Caco-2 (cell line): ENCODE data around the gene NOL7. TPM values are rescaled to one million over a fixed set of nuclear protein-coding genes. Genes with fewer than 3 reads are reported as not detected.
A peak's percentile ranks its signal among the peaks of the same experiment; 100 is the strongest.

Experiments used
- BruUV-seq: library from RNA; stranded (reverse); fragments of 400-500 nt; replicated peaks from 2 replicates; lab custom pipeline; 2021; lab: Mats Ljungman, UMichigan
- CTCF ChIA-PET: fragments of 300-600 bp; sonication (Branson Sonifier 250); formaldehyde crosslinking; loops from one replicate; lab custom pipeline; 2022; ENCODE audit warnings: antibody characterized with exemption; lab: Charles Lee
- POLR2A ChIA-PET: fragments of 300-600 bp; sonication (Branson Sonifier 250); formaldehyde crosslinking; loops from one replicate; lab custom pipeline; 2022; ENCODE audit warnings: antibody characterized with exemption; lab: Charles Lee
- DNase-seq, 2 experiments: peaks; one replicate each; pipeline versions ENCODE4 v3.0.0 to v3.0.0-alpha.2; 2020 to 2022
- H3K27me3 ChIP-seq: replicated peaks from 2 replicates; pipeline ENCODE4 v1.6.0; 2011; ENCODE audit warnings: low read length; ENCODE audit not compliant: control insufficient read depth, insufficient read depth
- H3K36me3 ChIP-seq: 2 replicates; pipeline ENCODE4 v1.5.1; 2011; ENCODE audit warnings: low read length; ENCODE audit not compliant: control insufficient read depth, insufficient read depth
- H3K4me1 ChIP-seq: fragments of 250-450 bp; sonication (Bioruptor Pico); 2 replicates; pipeline ENCODE4 v1.5.1; 2020; ENCODE audit warnings: mild to moderate bottlenecking
- H3K4me3 ChIP-seq: 2 replicates; pipeline ENCODE4 v1.5.1; 2011; ENCODE audit warnings: low read depth, mild to moderate bottlenecking, control low read depth, low read length
- H3K9me3 ChIP-seq: fragments of 250-450 bp; sonication (Bioruptor Pico); 2 replicates; pipeline ENCODE4 v1.5.1; 2020; ENCODE audit warnings: mild to moderate bottlenecking, moderate library complexity
- H3K27ac Mint-ChIP-seq: one replicate; pipeline ENCODE4 v1.8.0; 2022; ENCODE audit warnings: mixed read lengths; ENCODE audit not compliant: unreplicated experiment
- H3K27me3 Mint-ChIP-seq: one replicate; pipeline ENCODE4 v1.8.0; 2022; ENCODE audit warnings: mixed read lengths; ENCODE audit not compliant: insufficient read depth, unreplicated experiment
- H3K36me3 Mint-ChIP-seq: one replicate; pipeline ENCODE4 v1.8.0; 2022; ENCODE audit warnings: mild to moderate bottlenecking, mixed read lengths; ENCODE audit not compliant: insufficient read depth, unreplicated experiment
- H3K4me1 Mint-ChIP-seq: one replicate; pipeline ENCODE4 v1.8.0; 2022; ENCODE audit warnings: low read depth, mixed read lengths; ENCODE audit not compliant: unreplicated experiment
- H3K4me3 Mint-ChIP-seq: one replicate; pipeline ENCODE4 v1.8.0; 2022; ENCODE audit warnings: mild to moderate bottlenecking, moderate library complexity, mixed read lengths; ENCODE audit not compliant: unreplicated experiment
- H3K9me3 Mint-ChIP-seq: one replicate; pipeline ENCODE4 v1.8.0; 2022; ENCODE audit warnings: mixed read lengths; ENCODE audit not compliant: unreplicated experiment
- intact Hi-C: fragments of 100-400 bp; cut with micrococcal nuclease; formaldehyde crosslinking; loops from one replicate; pipeline ENCODE4 v1.10.0; 2022; ENCODE audit not compliant: unreplicated experiment
- total RNA-seq: library from RNA; stranded (reverse); gene quantifications from 2 replicates; pipeline ENCODE4 v1.2.3, GENCODE V29; 2022
- TF ChIP-seq, protein P1 (sequence below), 2 experiments: fragments of 200-600 bp in 1 of 2; IDR thresholded peaks; 1 replicate in 1 of 2; 2 replicates in 1 of 2; pipeline versions ENCODE4 v1.5.1 to v1.8.0; 2011 to 2022; ENCODE audit warnings: antibody characterized with exemption in 1 of 2, control low read depth in 1 of 2, inconsistent platforms in 1 of 2, low read depth in 1 of 2, low read length in 1 of 2, mild to moderate bottlenecking in 1 of 2, moderate library complexity in 1 of 2; ENCODE audit not compliant: insufficient read depth in 1 of 2, severe bottlenecking in 1 of 2, unreplicated experiment in 1 of 2

Gene NOL7
- total RNA-seq, 1 experiment from 2014 or later: 92.9 TPM

DNA sequence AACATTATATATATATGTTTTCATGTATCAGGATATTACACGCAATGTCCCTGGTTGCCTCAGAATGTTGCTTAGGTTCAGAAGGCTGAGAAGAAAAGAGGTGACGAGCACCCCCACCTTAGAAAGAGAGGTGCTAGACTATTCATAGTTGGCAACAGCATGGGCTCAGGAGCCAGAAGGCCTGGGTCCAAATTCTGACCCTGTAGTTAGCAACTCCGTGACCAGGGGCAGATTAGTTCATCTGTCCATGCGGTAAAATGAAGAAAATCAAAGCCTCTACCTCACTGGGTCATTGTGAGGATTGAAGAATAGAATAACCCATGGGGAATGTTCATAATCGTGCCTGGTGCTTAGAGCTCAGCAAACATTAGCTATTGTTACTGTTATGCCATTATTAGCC, 46.2 kb upstream of the NOL7 start:
- Mint-ChIP-seq H3K9me3 (no peaks in the 10 kb centered on the region), H3K4me1 (no peaks in the 10 kb centered on the region), H3K27ac (no peak overlapping the region), H3K4me3 (no peak overlapping the region), H3K27me3 (peaks cover 3% of the 10 kb centered on the region), H3K36me3 (no peaks in the 10 kb centered on the region)
- no peaks in the 10 kb centered on the region for H3K36me3 ChIP-seq
- no peaks in the 10 kb centered on the region for H3K9me3 ChIP-seq
- TF ChIP-seq, protein P1, sequence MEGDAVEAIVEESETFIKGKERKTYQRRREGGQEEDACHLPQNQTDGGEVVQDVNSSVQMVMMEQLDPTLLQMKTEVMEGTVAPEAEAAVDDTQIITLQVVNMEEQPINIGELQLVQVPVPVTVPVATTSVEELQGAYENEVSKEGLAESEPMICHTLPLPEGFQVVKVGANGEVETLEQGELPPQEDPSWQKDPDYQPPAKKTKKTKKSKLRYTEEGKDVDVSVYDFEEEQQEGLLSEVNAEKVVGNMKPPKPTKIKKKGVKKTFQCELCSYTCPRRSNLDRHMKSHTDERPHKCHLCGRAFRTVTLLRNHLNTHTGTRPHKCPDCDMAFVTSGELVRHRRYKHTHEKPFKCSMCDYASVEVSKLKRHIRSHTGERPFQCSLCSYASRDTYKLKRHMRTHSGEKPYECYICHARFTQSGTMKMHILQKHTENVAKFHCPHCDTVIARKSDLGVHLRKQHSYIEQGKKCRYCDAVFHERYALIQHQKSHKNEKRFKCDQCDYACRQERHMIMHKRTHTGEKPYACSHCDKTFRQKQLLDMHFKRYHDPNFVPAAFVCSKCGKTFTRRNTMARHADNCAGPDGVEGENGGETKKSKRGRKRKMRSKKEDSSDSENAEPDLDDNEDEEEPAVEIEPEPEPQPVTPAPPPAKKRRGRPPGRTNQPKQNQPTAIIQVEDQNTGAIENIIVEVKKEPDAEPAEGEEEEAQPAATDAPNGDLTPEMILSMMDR (IDR thresholded peaks at IDR 0.05; ENCODE audit: insufficient read depth in 1 of 2, low read depth in 1 of 2, low read length in 1 of 2, severe bottlenecking in 1 of 2, unreplicated experiment in 1 of 2): no peak
- CTCF ChIA-PET: no interaction called here
- H3K27me3 ChIP-seq: no peaks in the 10 kb centered on the region
- H3K4me3 ChIP-seq: no peak overlapping the region
- POLR2A ChIA-PET: no interaction called here
- no peaks in the 10 kb centered on the region for H3K4me1 ChIP-seq
- DNase-seq: no peak
- no TSS peak for BruUV-seq
- intact Hi-C loops: no loop called here

DNA sequence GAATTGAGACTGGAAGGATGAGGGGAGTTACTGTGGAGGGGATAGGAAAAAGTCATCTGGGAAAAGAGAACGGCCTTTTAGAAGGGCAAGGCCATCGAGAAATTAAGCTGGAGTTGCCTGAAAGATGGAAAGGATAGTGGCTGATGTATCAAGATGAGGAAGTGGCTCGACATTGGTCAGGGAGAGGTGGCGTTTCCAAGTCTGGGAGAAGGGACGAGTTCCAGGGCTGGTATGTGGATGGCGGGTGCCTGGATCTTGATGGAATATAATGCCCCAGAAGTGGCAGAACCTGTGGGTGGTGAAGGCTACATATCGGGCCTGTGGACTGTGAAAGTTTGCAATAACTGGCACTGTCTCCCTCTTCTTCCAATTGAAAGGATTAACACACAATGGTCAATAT, 42.9 kb upstream of the NOL7 start:
- Mint-ChIP-seq H3K4me3 (peak overlapping the region; percentile 85), H3K27ac (peak overlapping the region; percentile 5), H3K4me1 (peaks cover 10% of the 10 kb centered on the region), H3K9me3 (no peaks in the 10 kb centered on the region), H3K36me3 (peaks cover 11% of the 10 kb centered on the region), H3K27me3 (no peaks in the 10 kb centered on the region)
- CTCF ChIA-PET: no interaction called here
- no peak overlapping the region for H3K4me3 ChIP-seq
- TF ChIP-seq, protein P1 (IDR thresholded peaks at IDR 0.05; ENCODE audit: insufficient read depth in 1 of 2, low read depth in 1 of 2, low read length in 1 of 2, severe bottlenecking in 1 of 2, unreplicated experiment in 1 of 2): no peak
- no peak for DNase-seq
- POLR2A ChIA-PET: interaction anchor here (0.7 kb wide), 1 partner anchor 244 kb away, joined by 3 read pairs; the partner anchor contains the start of gene TBC1D7
- no peaks in the 10 kb centered on the region for H3K9me3 ChIP-seq
- no TSS peak for BruUV-seq
- H3K4me1 ChIP-seq: peaks cover 14% of the 10 kb centered on the region
- no peaks in the 10 kb centered on the region for H3K27me3 ChIP-seq
- no peaks in the 10 kb centered on the region for H3K36me3 ChIP-seq
- intact Hi-C loops: loop anchor here (5.0 kb wide), 1 partner anchor 85 kb away; the partner anchor contains the start of gene GFOD1

DNA sequence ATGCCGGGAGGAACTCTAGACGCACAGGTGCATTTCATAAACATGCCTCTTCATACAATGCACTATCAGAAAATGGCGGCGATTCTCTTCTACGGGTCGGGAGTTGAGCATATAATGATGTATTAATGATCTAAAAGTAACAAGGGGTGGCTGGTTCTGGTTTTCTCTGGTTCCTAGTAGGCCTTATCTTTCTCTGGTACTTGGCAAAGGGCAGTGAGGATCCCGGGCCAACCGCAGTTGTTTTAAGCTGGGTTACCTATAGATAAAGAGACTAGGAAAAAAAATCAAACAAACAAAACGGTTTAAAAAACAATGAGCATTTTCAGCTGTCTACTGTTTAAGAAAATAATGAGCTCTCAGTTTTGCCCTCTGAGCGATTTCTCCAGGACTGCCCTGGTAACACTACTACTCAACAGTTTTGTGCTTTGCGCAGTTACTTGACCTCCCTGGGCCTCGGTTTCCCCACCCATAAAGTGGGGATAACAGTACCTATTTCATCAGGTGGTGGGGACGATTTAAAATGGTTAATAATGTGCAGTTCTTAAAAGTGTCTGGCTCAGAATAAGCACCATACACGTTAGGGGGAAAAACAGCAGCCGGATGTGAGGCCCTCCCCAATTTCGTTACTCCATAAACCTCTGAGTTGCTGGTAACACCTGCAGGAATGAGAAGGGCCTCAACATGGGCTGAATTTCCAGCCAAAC, 42.0 kb upstream of the NOL7 start:
- peaks cover 10% of the 10 kb centered on the region for H3K4me1 Mint-ChIP-seq
- peak overlapping the region; percentile 85 for H3K4me3 Mint-ChIP-seq
- H3K27ac Mint-ChIP-seq: no peak overlapping the region
- BruUV-seq: no TSS peak
- intact Hi-C loops: loop anchor here (5.0 kb wide), 1 partner anchor 86 kb away; the partner anchor contains the start of gene GFOD1
- no peaks in the 10 kb centered on the region for H3K9me3 Mint-ChIP-seq
- peak overlapping the region; percentile 67 for H3K4me3 ChIP-seq
- no peaks in the 10 kb centered on the region for H3K9me3 ChIP-seq
- peaks cover 11% of the 10 kb centered on the region for H3K36me3 Mint-ChIP-seq
- no peak for DNase-seq
- peaks cover 14% of the 10 kb centered on the region for H3K4me1 ChIP-seq
- POLR2A ChIA-PET: interaction anchor here (3.3 kb wide), 1 partner anchor 42 kb away, joined by 30 read pairs; the partner anchor contains the start of gene NOL7
- no peaks in the 10 kb centered on the region for H3K27me3 ChIP-seq
- CTCF ChIA-PET: interaction anchor here (2.8 kb wide), 1 partner anchor 43 kb away, joined by 51 read pairs; the partner anchor contains the start of gene NOL7
- H3K27me3 Mint-ChIP-seq: no peaks in the 10 kb centered on the region
- H3K36me3 ChIP-seq: no peaks in the 10 kb centered on the region
- TF ChIP-seq, protein P1 (IDR thresholded peaks at IDR 0.05; ENCODE audit: insufficient read depth in 1 of 2, low read depth in 1 of 2, low read length in 1 of 2, severe bottlenecking in 1 of 2, unreplicated experiment in 1 of 2): no peak
